ENCODE results near the gene OSGEP. TPM values are rescaled to one million over a fixed set of nuclear protein-coding genes. Genes with fewer than 3 reads are reported as not detected.

OSGEP gene
- polyA plus RNA-seq, 3 donors, result 46.3 to 56.0 (median 55.0) TPM

DNA sequence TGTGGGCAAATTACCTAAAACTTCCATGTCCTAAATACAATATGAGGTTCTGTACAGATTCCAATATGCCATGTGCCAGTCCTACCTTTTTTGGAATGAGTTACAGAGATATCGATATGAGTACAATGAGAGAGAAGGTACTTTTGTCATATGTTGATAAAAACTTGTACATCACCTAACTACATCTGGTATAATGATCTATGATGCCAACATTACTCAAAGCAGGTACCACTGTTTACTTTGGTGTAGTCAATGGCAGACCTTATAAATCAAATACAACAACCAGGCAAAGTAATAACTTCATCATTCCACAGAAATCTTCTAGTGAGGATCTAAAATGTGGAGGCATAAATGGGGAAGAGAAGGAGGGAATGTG is 54.0 kb downstream of the OSGEP start:
- no peak for DNase-seq (ENCODE audit: low read depth in 3 of 3, low spot score in 2 of 3)

GRCh38 chr14:20397511-20397910 is 57.1 kb downstream of the OSGEP start:
- no peak for DNase-seq (ENCODE audit: low read depth in 3 of 3, low spot score in 2 of 3)

Other genes with a start within 250 kb of the OSGEP start
- gene OR11H6, start 231.1 kb downstream of the OSGEP start, polyA plus RNA-seq (ENCODE audit: insufficient read length in 3 of 3), result not detected
- under 1 TPM; 0.43 to 0.55 (median 0.45) TPM for gene OR11H7, start 225.8 kb downstream of the OSGEP start, polyA plus RNA-seq (ENCODE audit: insufficient read length in 3 of 3)
- not detected for gene OR11H4, start 215.5 kb downstream of the OSGEP start, polyA plus RNA-seq (ENCODE audit: insufficient read length in 3 of 3)
- gene TTC5, start 148.9 kb downstream of the OSGEP start, polyA plus RNA-seq (ENCODE audit: insufficient read length in 3 of 3), result 10 to 100 TPM; 26.5 to 33.5 (median 32.2) TPM
- 100 to 1,000 TPM; 115 to 138 (median 118) TPM for gene CCNB1IP1, start 121.5 kb downstream of the OSGEP start, polyA plus RNA-seq (ENCODE audit: insufficient read length in 3 of 3)
- gene PARP2, start 111.2 kb downstream of the OSGEP start, polyA plus RNA-seq (ENCODE audit: insufficient read length in 3 of 3), result 10 to 100 TPM; 47.2 to 63.9 (median 47.3) TPM
- gene TEP1, start 41.3 kb downstream of the OSGEP start, polyA plus RNA-seq (ENCODE audit: insufficient read length in 3 of 3), result 10 to 100 TPM; 17.1 to 18.4 (median 18.4) TPM
- under 1 TPM; 0.35 to 0.50 (median 0.45) TPM for gene KLHL33, start 18.6 kb downstream of the OSGEP start, polyA plus RNA-seq (ENCODE audit: insufficient read length in 3 of 3)
- 100 to 1,000 TPM; 315 to 334 (median 325) TPM for gene APEX1, start 414 bp upstream of the OSGEP start, polyA plus RNA-seq (ENCODE audit: insufficient read length in 3 of 3)
- 10 to 100 TPM; 31.2 to 40.7 (median 32.7) TPM for gene PIP4P1, start 6.6 kb upstream of the OSGEP start, polyA plus RNA-seq (ENCODE audit: insufficient read length in 3 of 3)
- 10 to 100 TPM; 65.3 to 72.8 (median 71.7) TPM for gene PNP, start 14.6 kb upstream of the OSGEP start, polyA plus RNA-seq (ENCODE audit: insufficient read length in 3 of 3)
- under 1 TPM in 1 of 3 donors, not detected in 2; 0.18 TPM for gene RNASE10, start 50.7 kb upstream of the OSGEP start, polyA plus RNA-seq (ENCODE audit: insufficient read length in 3 of 3)
- not detected for gene RNASE9, start 106.2 kb upstream of the OSGEP start, polyA plus RNA-seq (ENCODE audit: insufficient read length in 3 of 3)
- gene RNASE11, start 133.2 kb upstream of the OSGEP start, polyA plus RNA-seq (ENCODE audit: insufficient read length in 3 of 3), result not detected
- not detected for gene RNASE12, start 136.6 kb upstream of the OSGEP start, polyA plus RNA-seq (ENCODE audit: insufficient read length in 3 of 3)
- not detected for gene OR6S1, start 186.9 kb upstream of the OSGEP start, polyA plus RNA-seq (ENCODE audit: insufficient read length in 3 of 3)
- gene RNASE4, start 229.7 kb upstream of the OSGEP start, polyA plus RNA-seq (ENCODE audit: insufficient read length in 3 of 3), result 1 to 10 TPM; 2.1 to 7.0 (median 2.6) TPM
- gene ANG, start 234.0 kb upstream of the OSGEP start, polyA plus RNA-seq (ENCODE audit: insufficient read length in 3 of 3), result 1 to 10 TPM; 3.8 to 4.8 (median 3.8) TPM